Measurements from ENCODE around the gene YBX2.

The YBX2 gene

GRCh38 chr17:7241783-7242716 is 52.4 kb downstream of the YBX2 start, which contains the start of gene GABARAP:
Gene GABARAP, minus strand, starts transcription at chr17:7242449. Its CDS starts 119 bp downstream, at chr17:7242330.
- peak; percentile 86 to 89 for DNase-seq

GRCh38 chr17:7241090-7241733 is 53.2 kb downstream of the YBX2 start:
- no peak for DNase-seq

- DNase-seq, result no peak
These were observed 54.1 kb downstream of the YBX2 start for GRCh38 chr17:7240375-7240774.

GRCh38 chr17:7239091-7240027 is 55.1 kb downstream of the YBX2 start, which contains the start of gene PHF23:
Gene PHF23, minus strand, starts transcription at chr17:7239457. Its CDS starts 178 bp downstream, at chr17:7239279.
- peak; percentile 100 for DNase-seq

GRCh38 chr17:7238420-7239090 is 55.9 kb downstream of the YBX2 start:
- DNase-seq, result peak in 1 of 2 experiments; percentile 28

Measured in SHP77 (cell line).